H9 (cell line): ENCODE data around the gene SNW1. TPM values are rescaled to one million over a fixed set of nuclear protein-coding genes. Genes with fewer than 3 reads are reported as not detected.
"Not testable (repeated sequence)": the region's sequence is repeated elsewhere in the genome, so short reads cannot be mapped to it uniquely, and the experiment has no call there.

Experiments
- DNase-seq: peaks from one replicate; pipeline ENCODE4 v3.0.0-alpha.2; 2017
- H2AFZ ChIP-seq: one replicate; pipeline ENCODE4 v1.6.1; 2013; ENCODE audit warnings: mild to moderate bottlenecking, low read length, control low read depth, moderate library complexity
- H2AK5ac ChIP-seq: 2 replicates; pipeline ENCODE4 v1.6.1; 2013; ENCODE audit warnings: low read length, control low read depth, mixed read lengths; ENCODE audit not compliant: insufficient read length
- H2BK120ac ChIP-seq: one replicate; pipeline ENCODE4 v1.6.1; 2013; ENCODE audit warnings: low read depth, mild to moderate bottlenecking, low read length, control low read depth, inconsistent platforms; ENCODE audit not compliant: poor library complexity, severe bottlenecking
- H2BK12ac ChIP-seq: 2 replicates; pipeline ENCODE4 v1.6.1; 2013; ENCODE audit warnings: low read length, control low read depth, mixed read lengths, low read depth; ENCODE audit not compliant: insufficient read length
- H2BK15ac ChIP-seq: 2 replicates; pipeline ENCODE4 v1.6.1; 2013; ENCODE audit warnings: low read depth, low read length, control low read depth
- H2BK20ac ChIP-seq: one replicate; pipeline ENCODE4 v1.6.1; 2013; ENCODE audit warnings: low read depth, mild to moderate bottlenecking, low read length, control low read depth, inconsistent platforms; ENCODE audit not compliant: poor library complexity, severe bottlenecking
- H2BK5ac ChIP-seq: 2 replicates; pipeline ENCODE4 v1.6.1; 2013; ENCODE audit warnings: low read length, control low read depth, mixed read lengths; ENCODE audit not compliant: insufficient read length
- H3K14ac ChIP-seq: 2 replicates; pipeline ENCODE4 v1.6.1; 2013; ENCODE audit warnings: low read length, control low read depth; ENCODE audit not compliant: insufficient read depth
- H3K18ac ChIP-seq: 2 replicates; pipeline ENCODE4 v1.6.1; 2013; ENCODE audit warnings: low read depth, mild to moderate bottlenecking, mixed read lengths, low read length, control low read depth; ENCODE audit not compliant: insufficient read length
- H3K23ac ChIP-seq: 2 replicates; pipeline ENCODE4 v1.6.1; 2013; ENCODE audit warnings: low read length, control low read depth, mixed read lengths, low read depth; ENCODE audit not compliant: insufficient read length
- H3K23me2 ChIP-seq: 2 replicates; pipeline ENCODE4 v1.6.1; 2013; ENCODE audit warnings: low read depth, mild to moderate bottlenecking, mixed read lengths, low read length, control low read depth; ENCODE audit not compliant: insufficient read length, poor library complexity, severe bottlenecking
- H3K27ac ChIP-seq: 2 replicates; pipeline ENCODE4 v1.5.1; 2013; ENCODE audit warnings: low read length, control low read depth, mixed read lengths, low read depth; ENCODE audit not compliant: insufficient read length
- H3K27me3 ChIP-seq: 2 replicates; pipeline ENCODE4 v1.6.1; 2013; ENCODE audit warnings: low read length, control low read depth, inconsistent platforms; ENCODE audit not compliant: insufficient read depth
- H3K4ac ChIP-seq: 2 replicates; pipeline ENCODE4 v1.6.1; 2013; ENCODE audit warnings: low read depth, mild to moderate bottlenecking, control low read depth, inconsistent platforms, low read length, moderate library complexity
- H3K4me1 ChIP-seq: 2 replicates; pipeline ENCODE4 v1.6.1; 2013; ENCODE audit warnings: low read length, control low read depth, inconsistent platforms; ENCODE audit not compliant: insufficient read depth
- H3K4me2 ChIP-seq: 2 replicates; pipeline ENCODE4 v1.6.1; 2013; ENCODE audit warnings: low read length, control low read depth, mixed read lengths; ENCODE audit not compliant: insufficient read length, insufficient read depth
- H3K56ac ChIP-seq: 2 replicates; pipeline ENCODE4 v1.6.1; 2013; ENCODE audit warnings: low read depth, mild to moderate bottlenecking, mixed read lengths, low read length, control low read depth; ENCODE audit not compliant: insufficient read length
- H3K79me1 ChIP-seq: 2 replicates; pipeline ENCODE4 v1.6.1; 2013; ENCODE audit warnings: low read depth, mild to moderate bottlenecking, moderate library complexity, low read length, control low read depth, inconsistent platforms; ENCODE audit not compliant: insufficient read depth, poor library complexity, severe bottlenecking
- H3K79me2 ChIP-seq: 2 replicates; pipeline ENCODE4 v1.6.1; 2013; ENCODE audit warnings: low read length, control low read depth, inconsistent platforms; ENCODE audit not compliant: insufficient read depth
- H3K9ac ChIP-seq: 2 replicates; pipeline ENCODE4 v1.6.1; 2013; ENCODE audit warnings: low read length, control low read depth, mixed read lengths; ENCODE audit not compliant: insufficient read length; ENCODE audit errors: extremely low read depth
- H3K9me3 ChIP-seq: one replicate; pipeline ENCODE4 v1.6.1; 2013; ENCODE audit warnings: low read depth, low read length, inconsistent platforms; ENCODE audit not compliant: control insufficient read depth
- H3T11ph ChIP-seq: one replicate; pipeline ENCODE4 v1.6.1; 2013; ENCODE audit warnings: mild to moderate bottlenecking, low read length, control low read depth, inconsistent platforms
- H4K20me1 ChIP-seq: one replicate; pipeline ENCODE4 v1.6.1; 2013; ENCODE audit not compliant: control insufficient read depth, insufficient read length, insufficient read depth
- H4K5ac ChIP-seq: 2 replicates; pipeline ENCODE4 v1.6.1; 2013; ENCODE audit warnings: low read depth, mild to moderate bottlenecking, mixed read lengths, low read length, control low read depth; ENCODE audit not compliant: insufficient read length
- H4K8ac ChIP-seq: replicated peaks from 2 replicates; pipeline ENCODE4 v1.6.1; 2013; ENCODE audit warnings: low read length, control low read depth, mixed read lengths, low read depth; ENCODE audit not compliant: insufficient read length
- H4K91ac ChIP-seq: 2 replicates; pipeline ENCODE4 v1.6.1; 2013; ENCODE audit warnings: low read depth, mild to moderate bottlenecking, moderate library complexity, mixed read lengths, low read length, control low read depth; ENCODE audit not compliant: insufficient read length
- H3K27ac Mint-ChIP-seq, 3 experiments: 2 replicates in 2 of 3; 3 replicates in 1 of 3; pipeline ENCODE4 v1.8.0; 2020 to 2021; ENCODE audit warnings: mixed read lengths in 3 of 3, mild to moderate bottlenecking in 1 of 3, moderate library complexity in 1 of 3
- H3K27me3 Mint-ChIP-seq: 2 replicates; pipeline ENCODE4 v1.8.0; 2021; ENCODE audit warnings: low read depth, mild to moderate bottlenecking, moderate library complexity, mixed read lengths
- H3K36me3 Mint-ChIP-seq, 3 experiments: 2 replicates in 2 of 3; 3 replicates in 1 of 3; pipeline ENCODE4 v1.8.0; 2020 to 2021; ENCODE audit warnings: low read depth in 3 of 3, mixed read lengths in 3 of 3; ENCODE audit not compliant: insufficient read depth in 1 of 3
- H3K4me1 Mint-ChIP-seq, 2 experiments: 2 replicates each; pipeline ENCODE4 v1.8.0; 2020; ENCODE audit warnings: mixed read lengths in 2 of 2
- H3K4me3 Mint-ChIP-seq, 2 experiments: 2 replicates in 1 of 2; 3 replicates in 1 of 2; pipeline ENCODE4 v1.8.0; 2020 to 2021; ENCODE audit warnings: mild to moderate bottlenecking in 2 of 2, mixed read lengths in 2 of 2, moderate library complexity in 1 of 2
- H3K9me3 Mint-ChIP-seq, 2 experiments: 2 replicates in 1 of 2; 3 replicates in 1 of 2; pipeline ENCODE4 v1.8.0; 2020; ENCODE audit warnings: mild to moderate bottlenecking in 2 of 2, mixed read lengths in 2 of 2, moderate library complexity in 1 of 2
- WGBS: extraction: QIAGEN DNeasy Blood & Tissue Kit; methylation state at CpG from one replicate; pipeline ENCODE4 v1.1.7; 2013; ENCODE audit warnings: missing lambda C conversion rate, low lambda C conversion rate, mixed read lengths; ENCODE audit not compliant: insufficient read length; ENCODE audit errors: extremely low coverage; 5-methylcytosine and 5-hydroxymethylcytosine counted together
- total RNA-seq: library from RNA; stranded (reverse); gene quantifications from 2 replicates; pipeline ENCODE4 v1.2.1, GENCODE V29; 2021
- TF ChIP-seq, protein P1 (sequence below): fragments of 200-600 bp; sonication (generic); conservative IDR thresholded peaks from 3 replicates; pipeline ENCODE4 v1.8.0; 2021; ENCODE audit warnings: antibody characterized with exemption, mild to moderate bottlenecking

SNW1 gene
- total RNA-seq, 1 experiment from 2014 or later, result 103 TPM

DNA sequence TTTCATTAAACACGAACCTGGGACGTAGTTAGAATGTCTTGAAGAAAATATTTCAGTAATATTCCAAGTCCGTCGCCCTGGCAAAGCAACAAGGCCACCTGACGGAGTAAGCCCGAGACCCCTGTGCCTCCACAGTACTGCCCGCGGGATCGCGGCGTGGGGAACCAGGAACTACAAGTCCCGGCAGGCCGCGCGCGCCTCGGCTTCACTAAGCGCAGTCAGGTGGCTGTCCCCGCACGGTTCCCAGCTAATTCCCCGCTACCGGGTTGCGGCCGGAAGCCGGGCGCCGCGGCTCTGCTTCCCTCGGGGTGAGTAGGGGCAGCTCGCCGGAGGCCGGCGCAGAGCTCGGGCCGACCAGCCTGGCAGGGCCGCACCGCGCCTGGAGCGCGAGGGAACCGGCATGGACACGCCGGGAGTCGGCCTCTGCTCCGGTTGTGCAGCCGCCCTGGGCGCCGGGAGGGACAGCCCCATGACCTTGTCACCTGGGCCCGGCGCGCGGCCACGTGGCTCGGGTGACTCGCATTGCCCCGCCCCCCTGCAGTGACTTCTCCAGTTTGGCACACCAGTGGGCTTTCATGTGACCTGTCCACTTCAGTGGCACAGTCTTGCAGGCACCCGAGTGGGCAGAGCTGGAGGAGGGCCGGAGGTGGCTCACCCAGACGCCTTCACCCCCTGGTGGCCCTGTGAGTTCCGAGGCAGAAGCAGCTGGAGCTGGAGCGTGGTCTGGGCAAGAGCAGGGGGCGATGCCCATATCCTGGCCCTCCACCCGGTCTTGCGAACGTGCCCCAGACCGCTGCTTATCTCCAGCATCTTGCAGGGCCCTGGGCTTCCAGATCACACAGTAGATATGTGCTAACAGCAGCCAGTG, 39.1 kb upstream of the SNW1 start, which contains the start of gene ADCK1:
ADCK1 (plus strand) TSS at position 247 of the 868 bp plus-strand sequence. CDS start 18,870 bp downstream, outside the sequence.
- DNase-seq, result peak; percentile 86
- H3K14ac ChIP-seq, result 0 out of 2 replicates have a peak within 1 kb of the TSS, but pooled peaks have one; percentile 53
- no peaks in the 10 kb centered on the region for H3K79me1 ChIP-seq
- no peak within 1 kb of the TSS for H3K56ac ChIP-seq
- H2BK15ac ChIP-seq, result no peak within 1 kb of the TSS
- no peak within 1 kb of the TSS for H3K27ac ChIP-seq
- TF ChIP-seq, protein P1, sequence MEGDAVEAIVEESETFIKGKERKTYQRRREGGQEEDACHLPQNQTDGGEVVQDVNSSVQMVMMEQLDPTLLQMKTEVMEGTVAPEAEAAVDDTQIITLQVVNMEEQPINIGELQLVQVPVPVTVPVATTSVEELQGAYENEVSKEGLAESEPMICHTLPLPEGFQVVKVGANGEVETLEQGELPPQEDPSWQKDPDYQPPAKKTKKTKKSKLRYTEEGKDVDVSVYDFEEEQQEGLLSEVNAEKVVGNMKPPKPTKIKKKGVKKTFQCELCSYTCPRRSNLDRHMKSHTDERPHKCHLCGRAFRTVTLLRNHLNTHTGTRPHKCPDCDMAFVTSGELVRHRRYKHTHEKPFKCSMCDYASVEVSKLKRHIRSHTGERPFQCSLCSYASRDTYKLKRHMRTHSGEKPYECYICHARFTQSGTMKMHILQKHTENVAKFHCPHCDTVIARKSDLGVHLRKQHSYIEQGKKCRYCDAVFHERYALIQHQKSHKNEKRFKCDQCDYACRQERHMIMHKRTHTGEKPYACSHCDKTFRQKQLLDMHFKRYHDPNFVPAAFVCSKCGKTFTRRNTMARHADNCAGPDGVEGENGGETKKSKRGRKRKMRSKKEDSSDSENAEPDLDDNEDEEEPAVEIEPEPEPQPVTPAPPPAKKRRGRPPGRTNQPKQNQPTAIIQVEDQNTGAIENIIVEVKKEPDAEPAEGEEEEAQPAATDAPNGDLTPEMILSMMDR, result peak; percentile 44; the same call in 2 of the 3 replicates
- no peak within 1 kb of the TSS for H2BK12ac ChIP-seq
- H3K27me3 Mint-ChIP-seq, result no peaks in the 10 kb centered on the region
- H3K36me3 Mint-ChIP-seq, result no peaks in the 10 kb centered on the region
- H3K4me3 Mint-ChIP-seq, result peak within 1 kb of the TSS; percentile 81 to 85
- no peaks in the 10 kb centered on the region; the same call in 1 of the 2 replicates for H3K4me1 ChIP-seq
- no peak within 1 kb of the TSS for H2BK20ac ChIP-seq
- H3K18ac ChIP-seq, result no peak within 1 kb of the TSS
- H3K27ac Mint-ChIP-seq, result peak within 1 kb of the TSS in 2 of 3 experiments; percentile 76 to 80; a peak in 3 of 7 replicates
- H2AFZ ChIP-seq, result no peak within 1 kb of the TSS
- no peak within 1 kb of the TSS for H4K91ac ChIP-seq
- no peaks in the 10 kb centered on the region for H3K9me3 Mint-ChIP-seq
- WGBS, result no CpG with 5 or more reads among the region's 66 CpGs
- H3K27me3 ChIP-seq, result no peaks in the 10 kb centered on the region
- H3K4me1 Mint-ChIP-seq, result peaks cover 20 to 25% of the 10 kb centered on the region in 2 experiments
- peaks cover 4% of the 10 kb centered on the region for H3K23me2 ChIP-seq
- no peaks in the 10 kb centered on the region for H3K79me2 ChIP-seq
- H2BK120ac ChIP-seq, result no peak within 1 kb of the TSS
- H3K4ac ChIP-seq, result no peak within 1 kb of the TSS
- no peak within 1 kb of the TSS for H4K5ac ChIP-seq
- H3K9me3 ChIP-seq, result no peaks in the 10 kb centered on the region
- H3K4me2 ChIP-seq, result peak within 1 kb of the TSS; percentile 81
- peak within 1 kb of the TSS; percentile 36 for H3K9ac ChIP-seq
- H3T11ph ChIP-seq, result no peak within 1 kb of the TSS
- H3K23ac ChIP-seq, result no peak within 1 kb of the TSS
- H4K8ac ChIP-seq, result no peak within 1 kb of the TSS
- H2AK5ac ChIP-seq, result no peak within 1 kb of the TSS
- no peaks in the 10 kb centered on the region for H4K20me1 ChIP-seq
- H2BK5ac ChIP-seq, result no peak within 1 kb of the TSS

DNA sequence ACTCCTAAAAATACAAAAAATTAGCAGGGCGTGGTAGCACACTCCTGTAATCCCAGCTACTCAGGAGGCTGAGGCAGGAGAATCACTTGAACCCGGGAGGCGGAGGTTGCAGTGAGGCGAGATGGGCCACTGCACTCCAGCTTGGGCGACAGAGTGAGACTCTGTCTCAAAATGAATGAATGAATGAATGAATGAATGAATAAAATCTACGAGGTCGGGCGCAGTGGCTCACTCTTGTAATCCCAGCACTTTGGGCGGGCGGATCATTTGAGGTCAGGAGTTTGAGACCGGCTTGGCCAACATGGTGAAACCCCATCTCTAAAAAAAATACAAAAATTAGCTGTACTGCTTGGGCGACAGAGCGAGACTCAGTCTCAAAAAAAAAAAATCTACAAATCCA, 38.5 kb upstream of the SNW1 start:
- not testable (repeated sequence) for H3T11ph ChIP-seq, H3K79me1 ChIP-seq, H3K27me3 ChIP-seq, H3K9ac ChIP-seq, H4K91ac ChIP-seq, H3K27ac ChIP-seq, H2AK5ac ChIP-seq, H3K4ac ChIP-seq, H3K27me3 Mint-ChIP-seq, H4K5ac ChIP-seq, H3K9me3 Mint-ChIP-seq, H4K8ac ChIP-seq, H3K23ac ChIP-seq, H3K27ac Mint-ChIP-seq, H3K36me3 Mint-ChIP-seq, H3K9me3 ChIP-seq, H2BK120ac ChIP-seq, DNase-seq, H2AFZ ChIP-seq, H3K79me2 ChIP-seq, H3K14ac ChIP-seq, H3K23me2 ChIP-seq, H4K20me1 ChIP-seq, H2BK5ac ChIP-seq, H2BK20ac ChIP-seq, H2BK15ac ChIP-seq, H3K18ac ChIP-seq, H3K4me1 ChIP-seq, H3K56ac ChIP-seq, H2BK12ac ChIP-seq
- peak overlapping the region; percentile 81 to 84 for H3K4me3 Mint-ChIP-seq
- peaks cover 22 to 25% of the 10 kb centered on the region in 2 experiments for H3K4me1 Mint-ChIP-seq
- WGBS, result no CpG with 5 or more reads among the region's 13 CpGs
- H3K4me2 ChIP-seq, result peak overlapping the region; percentile 33
